ENCODE measurements around the gene OR5K2. TPM values are rescaled to one million over a fixed set of nuclear protein-coding genes. Genes with fewer than 3 reads are reported as not detected.

The OR5K2 gene
- total RNA-seq (2014; rRNA removed; shearing (Covaris generic); ENCODE audit: low replicate concordance) = not detected in 2 replicates

GRCh38 chr3:98497381-98497780, at the start of gene OR5K2:
Gene OR5K2, plus strand, starts transcription at chr3:98497681. Its CDS starts 0 bp downstream, at chr3:98497681.
- Histone ChIP-seq H3K9me2 (replicated peaks; ENCODE audit: insufficient read depth, low read length) (no peaks in the 10 kb centered on the region), H3K9ac (ENCODE audit: low read length) (no peak within 1 kb of the TSS), H3K4me3 (ENCODE audit: low read length) (no peak within 1 kb of the TSS), H3K27ac (ENCODE audit: low read length) (no peak within 1 kb of the TSS), H3K79me2 (ENCODE audit: low read length) (no peaks in the 10 kb centered on the region), H3K4me1 (ENCODE audit: low read length) (no peaks in the 10 kb centered on the region), H2AFZ (ENCODE audit: low read length) (no peak within 1 kb of the TSS), H3K4me2 (ENCODE audit: low read depth, low read length, poor library complexity, severe bottlenecking) (no peak within 1 kb of the TSS), H4K20me1 (ENCODE audit: insufficient read depth, low read depth, low read length) (no peaks in the 10 kb centered on the region), H3K36me3 (ENCODE audit: insufficient read depth, low read length) (no peaks in the 10 kb centered on the region), H3K9me3 (ENCODE audit: low read length) (no peaks in the 10 kb centered on the region), H3K27me3 (ENCODE audit: low read length) (no peaks in the 10 kb centered on the region)
- DNase-seq = no peak

GRCh38 chr3:98449606-98450193, 47.8 kb upstream of the OR5K2 start:
- no peaks in the 10 kb centered on the region for H3K9me3 ChIP-seq (ENCODE audit: low read length)
- DNase-seq = no peak
- H3K79me2 ChIP-seq (ENCODE audit: low read length) = no peaks in the 10 kb centered on the region
- no peak overlapping the region for H2AFZ ChIP-seq (ENCODE audit: low read length)
- H3K4me2 ChIP-seq (ENCODE audit: low read depth, low read length, poor library complexity, severe bottlenecking) = no peak overlapping the region
- no peaks in the 10 kb centered on the region for H3K4me1 ChIP-seq (ENCODE audit: low read length)
- H3K4me3 ChIP-seq (ENCODE audit: low read length) = no peak overlapping the region
- no peak overlapping the region for H3K9ac ChIP-seq (ENCODE audit: low read length)
- H3K27ac ChIP-seq (ENCODE audit: low read length) = no peak overlapping the region
- no peaks in the 10 kb centered on the region for H4K20me1 ChIP-seq (ENCODE audit: insufficient read depth, low read depth, low read length)
- H3K27me3 ChIP-seq (ENCODE audit: low read length) = no peaks in the 10 kb centered on the region
- no peaks in the 10 kb centered on the region for H3K9me2 ChIP-seq (replicated peaks; ENCODE audit: insufficient read depth, low read length)
- no peaks in the 10 kb centered on the region for H3K36me3 ChIP-seq (ENCODE audit: insufficient read depth, low read length)

GRCh38 chr3:98450372-98450771, 47.1 kb upstream of the OR5K2 start:
- H3K79me2 ChIP-seq (ENCODE audit: low read length) = no peaks in the 10 kb centered on the region
- H3K9ac ChIP-seq (ENCODE audit: low read length) = no peak overlapping the region
- H3K36me3 ChIP-seq (ENCODE audit: insufficient read depth, low read length) = no peaks in the 10 kb centered on the region
- H3K4me1 ChIP-seq (ENCODE audit: low read length) = no peaks in the 10 kb centered on the region
- no peaks in the 10 kb centered on the region for H3K9me3 ChIP-seq (ENCODE audit: low read length)
- no peak overlapping the region for H3K27ac ChIP-seq (ENCODE audit: low read length)
- no peaks in the 10 kb centered on the region for H4K20me1 ChIP-seq (ENCODE audit: insufficient read depth, low read depth, low read length)
- H3K4me3 ChIP-seq (ENCODE audit: low read length) = no peak overlapping the region
- no peaks in the 10 kb centered on the region for H3K27me3 ChIP-seq (ENCODE audit: low read length)
- H2AFZ ChIP-seq (ENCODE audit: low read length) = no peak overlapping the region
- no peaks in the 10 kb centered on the region for H3K9me2 ChIP-seq (replicated peaks; ENCODE audit: insufficient read depth, low read length)
- H3K4me2 ChIP-seq (ENCODE audit: low read depth, low read length, poor library complexity, severe bottlenecking) = no peak overlapping the region
- DNase-seq = no peak

GRCh38 chr3:98453827-98454226, 43.7 kb upstream of the OR5K2 start:
- Histone ChIP-seq H3K4me2 (ENCODE audit: low read depth, low read length, poor library complexity, severe bottlenecking) (no peak overlapping the region), H3K9ac (ENCODE audit: low read length) (no peak overlapping the region), H3K27ac (ENCODE audit: low read length) (no peak overlapping the region), H3K4me3 (ENCODE audit: low read length) (no peak overlapping the region), H3K36me3 (ENCODE audit: insufficient read depth, low read length) (no peaks in the 10 kb centered on the region), H3K27me3 (ENCODE audit: low read length) (no peaks in the 10 kb centered on the region), H2AFZ (ENCODE audit: low read length) (no peak overlapping the region), H4K20me1 (ENCODE audit: insufficient read depth, low read depth, low read length) (no peaks in the 10 kb centered on the region), H3K4me1 (ENCODE audit: low read length) (no peaks in the 10 kb centered on the region), H3K9me3 (ENCODE audit: low read length) (no peaks in the 10 kb centered on the region), H3K79me2 (ENCODE audit: low read length) (no peaks in the 10 kb centered on the region), H3K9me2 (replicated peaks; ENCODE audit: insufficient read depth, low read length) (no peaks in the 10 kb centered on the region)
- DNase-seq = no peak

- no peak overlapping the region for H3K27ac ChIP-seq (ENCODE audit: low read length)
These were observed 42.6 kb upstream of the OR5K2 start for GRCh38 chr3:98454929-98455328.

GRCh38 chr3:98457543-98457942, 39.9 kb upstream of the OR5K2 start:
- Histone ChIP-seq H3K79me2 (ENCODE audit: low read length) (no peaks in the 10 kb centered on the region), H3K9me3 (ENCODE audit: low read length) (no peaks in the 10 kb centered on the region), H3K27me3 (ENCODE audit: low read length) (no peaks in the 10 kb centered on the region), H3K4me2 (ENCODE audit: low read depth, low read length, poor library complexity, severe bottlenecking) (no peak overlapping the region), H3K4me1 (ENCODE audit: low read length) (no peaks in the 10 kb centered on the region), H3K4me3 (ENCODE audit: low read length) (no peak overlapping the region), H2AFZ (ENCODE audit: low read length) (no peak overlapping the region), H3K9ac (ENCODE audit: low read length) (no peak overlapping the region), H3K36me3 (ENCODE audit: insufficient read depth, low read length) (no peaks in the 10 kb centered on the region), H3K27ac (ENCODE audit: low read length) (no peak overlapping the region), H4K20me1 (ENCODE audit: insufficient read depth, low read depth, low read length) (no peaks in the 10 kb centered on the region), H3K9me2 (replicated peaks; ENCODE audit: insufficient read depth, low read length) (no peaks in the 10 kb centered on the region)
- no peak for DNase-seq

More at GRCh38 chr3:98454929-98455328, 42.6 kb upstream of the OR5K2 start:
- no peaks in the 10 kb centered on the region for H3K4me1 ChIP-seq (ENCODE audit: low read length)
- no peak overlapping the region for H2AFZ ChIP-seq (ENCODE audit: low read length)
- no peaks in the 10 kb centered on the region for H3K27me3 ChIP-seq (ENCODE audit: low read length)
- no peak for DNase-seq
- no peak overlapping the region for H3K4me2 ChIP-seq (ENCODE audit: low read depth, low read length, poor library complexity, severe bottlenecking)
- H3K4me3 ChIP-seq (ENCODE audit: low read length) = no peak overlapping the region
- H3K9me2 ChIP-seq (replicated peaks; ENCODE audit: insufficient read depth, low read length) = no peaks in the 10 kb centered on the region
- H3K79me2 ChIP-seq (ENCODE audit: low read length) = no peaks in the 10 kb centered on the region
- no peaks in the 10 kb centered on the region for H3K9me3 ChIP-seq (ENCODE audit: low read length)
- no peaks in the 10 kb centered on the region for H3K36me3 ChIP-seq (ENCODE audit: insufficient read depth, low read length)
- H3K9ac ChIP-seq (ENCODE audit: low read length) = no peak overlapping the region
- H4K20me1 ChIP-seq (ENCODE audit: insufficient read depth, low read depth, low read length) = no peaks in the 10 kb centered on the region

GRCh38 chr3:98460220-98460619, 37.3 kb upstream of the OR5K2 start:
- Histone ChIP-seq H2AFZ (ENCODE audit: low read length) (no peak overlapping the region), H3K4me3 (ENCODE audit: low read length) (no peak overlapping the region)

GRCh38 chr3:98462901-98463300, 34.6 kb upstream of the OR5K2 start, which contains the start of gene OR5K1:
Gene OR5K1, plus strand, starts transcription at chr3:98463201. Its CDS starts 6,376 bp downstream, at chr3:98469577.
- Histone ChIP-seq H3K4me1 (ENCODE audit: low read length) (no peaks in the 10 kb centered on the region), H3K27me3 (ENCODE audit: low read length) (no peaks in the 10 kb centered on the region), H3K4me2 (ENCODE audit: low read depth, low read length, poor library complexity, severe bottlenecking) (no peak within 1 kb of the TSS), H4K20me1 (ENCODE audit: insufficient read depth, low read depth, low read length) (no peaks in the 10 kb centered on the region), H3K36me3 (ENCODE audit: insufficient read depth, low read length) (no peaks in the 10 kb centered on the region), H3K9ac (ENCODE audit: low read length) (no peak within 1 kb of the TSS), H3K9me3 (ENCODE audit: low read length) (no peaks in the 10 kb centered on the region), H2AFZ (ENCODE audit: low read length) (no peak within 1 kb of the TSS), H3K4me3 (ENCODE audit: low read length) (no peak within 1 kb of the TSS), H3K9me2 (replicated peaks; ENCODE audit: insufficient read depth, low read length) (no peaks in the 10 kb centered on the region), H3K79me2 (ENCODE audit: low read length) (no peaks in the 10 kb centered on the region), H3K27ac (ENCODE audit: low read length) (no peak within 1 kb of the TSS)
- no peak for DNase-seq

More at GRCh38 chr3:98460220-98460619, 37.3 kb upstream of the OR5K2 start:
- no peak overlapping the region for H3K4me2 ChIP-seq (ENCODE audit: low read depth, low read length, poor library complexity, severe bottlenecking)
- no peaks in the 10 kb centered on the region for H4K20me1 ChIP-seq (ENCODE audit: insufficient read depth, low read depth, low read length)
- no peak for DNase-seq
- no peaks in the 10 kb centered on the region for H3K36me3 ChIP-seq (ENCODE audit: insufficient read depth, low read length)
- H3K27me3 ChIP-seq (ENCODE audit: low read length) = no peaks in the 10 kb centered on the region
- H3K9ac ChIP-seq (ENCODE audit: low read length) = no peak overlapping the region
- H3K4me1 ChIP-seq (ENCODE audit: low read length) = no peaks in the 10 kb centered on the region
- H3K9me2 ChIP-seq (replicated peaks; ENCODE audit: insufficient read depth, low read length) = no peaks in the 10 kb centered on the region
- H3K79me2 ChIP-seq (ENCODE audit: low read length) = no peaks in the 10 kb centered on the region
- H3K27ac ChIP-seq (ENCODE audit: low read length) = no peak overlapping the region
- H3K9me3 ChIP-seq (ENCODE audit: low read length) = no peaks in the 10 kb centered on the region
